Measurements from ENCODE around the gene COA1. TPM values are rescaled to one million over a fixed set of nuclear protein-coding genes. Genes with fewer than 3 reads are reported as not detected.

Gene COA1
- total RNA-seq, 6 experiments from 2014 or later: 52.5 to 61.5 (median 57.3) TPM

DNA sequence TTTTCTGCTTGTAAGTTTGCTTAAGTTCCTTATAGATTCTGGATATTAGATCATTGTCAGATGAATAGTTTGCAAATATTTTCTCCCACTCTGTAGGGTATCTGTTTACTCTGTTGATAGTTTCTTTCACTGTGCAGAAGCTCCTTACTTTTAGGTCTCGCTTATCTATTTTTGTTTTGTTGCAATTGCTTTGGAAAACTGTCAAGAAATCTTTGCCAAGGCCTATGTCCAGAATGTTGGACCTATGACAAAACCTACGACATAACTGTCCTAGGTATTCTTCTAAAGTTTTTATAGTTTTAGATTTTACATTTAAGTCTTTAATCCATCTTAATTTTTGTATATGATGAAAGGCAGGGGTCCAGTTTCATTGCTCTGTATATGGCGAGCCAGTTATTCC is 27.4 kb downstream of the COA1 start:
- no peak overlapping the region for H3K4me3 Mint-ChIP-seq
- no peak for DNase-seq
- H3K36me3 Mint-ChIP-seq (ENCODE audit: low read depth): peaks cover 25% of the 10 kb centered on the region
- H3K9me3 Mint-ChIP-seq: no peaks in the 10 kb centered on the region
- H3K27ac Mint-ChIP-seq: 0 out of 2 replicates have a peak overlapping the region, but pooled peaks have one; percentile 70
- TF ChIP-seq CTCF (IDR thresholded peaks at IDR 0.05): no peak
- peaks cover 70% of the 10 kb centered on the region for H3K4me1 Mint-ChIP-seq (ENCODE audit: low read depth)
- H3K27me3 Mint-ChIP-seq (ENCODE audit: insufficient read depth): no peaks in the 10 kb centered on the region

DNA sequence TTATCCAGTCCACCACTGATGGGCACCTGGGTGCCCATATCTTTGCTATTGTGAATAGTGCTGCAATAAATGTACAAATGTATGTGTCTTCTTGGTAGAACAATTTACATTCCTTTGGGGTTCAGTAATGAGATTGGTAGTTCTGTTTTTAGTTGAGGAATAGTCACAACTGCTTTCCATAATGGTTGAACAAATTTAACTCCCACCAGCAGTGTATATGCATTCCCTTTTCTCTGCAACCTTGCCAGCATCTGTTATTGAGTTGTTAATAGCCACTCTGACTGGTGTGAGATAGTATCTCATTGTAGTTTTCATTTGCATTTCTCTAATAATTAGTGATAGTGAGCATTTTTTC is 27.8 kb downstream of the COA1 start:
- H3K9me3 Mint-ChIP-seq: no peaks in the 10 kb centered on the region
- H3K27ac Mint-ChIP-seq: peak overlapping the region; percentile 70
- H3K4me3 Mint-ChIP-seq: no peak overlapping the region
- peaks cover 70% of the 10 kb centered on the region for H3K4me1 Mint-ChIP-seq (ENCODE audit: low read depth)
- H3K36me3 Mint-ChIP-seq (ENCODE audit: low read depth): peaks cover 25% of the 10 kb centered on the region
- DNase-seq: peak; percentile 13
- TF ChIP-seq CTCF (IDR thresholded peaks at IDR 0.05): no peak
- H3K27me3 Mint-ChIP-seq (ENCODE audit: insufficient read depth): no peaks in the 10 kb centered on the region

DNA sequence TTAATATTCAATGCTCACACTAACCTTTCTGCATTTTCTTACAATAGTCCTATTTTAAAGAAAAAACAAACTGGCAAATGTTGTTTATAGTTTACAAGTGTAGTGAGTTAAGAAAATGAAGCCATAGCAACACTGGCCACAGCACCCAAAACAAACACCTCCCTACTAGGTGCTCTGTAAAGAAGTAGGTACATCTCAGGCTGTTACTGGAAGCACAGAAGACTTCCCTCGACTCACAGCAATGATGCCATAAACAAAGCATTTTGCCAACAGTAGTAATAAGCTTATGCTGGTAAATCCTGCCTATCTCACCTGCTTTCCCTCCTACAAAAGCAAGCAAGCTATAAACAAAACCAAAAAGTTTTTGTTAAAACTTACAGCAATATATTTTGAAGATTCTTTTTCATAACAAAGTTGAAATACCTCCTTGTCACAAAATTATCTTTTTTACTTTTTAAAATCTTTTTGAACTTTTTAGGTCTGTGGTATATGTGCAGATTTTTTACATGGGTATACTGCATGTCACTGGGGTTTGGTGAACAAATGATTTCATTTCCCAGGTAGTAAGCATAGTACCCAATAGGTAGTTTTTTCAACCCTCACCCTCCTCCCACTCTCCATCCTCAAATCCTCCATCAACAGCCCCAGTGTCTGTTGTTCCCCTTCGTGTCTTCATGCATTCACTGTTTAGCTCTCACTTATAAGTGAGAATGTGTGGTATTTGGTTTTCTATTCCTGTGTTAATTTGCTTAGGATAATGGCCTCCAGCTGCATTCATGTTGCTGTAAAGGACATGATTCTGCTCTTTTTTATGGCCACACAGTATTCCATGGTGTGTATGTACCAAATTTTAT is 28.4 kb downstream of the COA1 start:
- DNase-seq: peak; percentile 7
- no peaks in the 10 kb centered on the region for H3K27me3 Mint-ChIP-seq (ENCODE audit: insufficient read depth)
- H3K27ac Mint-ChIP-seq: peak overlapping the region; percentile 70
- no peak for TF ChIP-seq CTCF (IDR thresholded peaks at IDR 0.05)
- peaks cover 70% of the 10 kb centered on the region for H3K4me1 Mint-ChIP-seq (ENCODE audit: low read depth)
- H3K4me3 Mint-ChIP-seq: no peak overlapping the region
- H3K36me3 Mint-ChIP-seq (ENCODE audit: low read depth): peaks cover 24% of the 10 kb centered on the region
- H3K9me3 Mint-ChIP-seq: no peaks in the 10 kb centered on the region

DNA sequence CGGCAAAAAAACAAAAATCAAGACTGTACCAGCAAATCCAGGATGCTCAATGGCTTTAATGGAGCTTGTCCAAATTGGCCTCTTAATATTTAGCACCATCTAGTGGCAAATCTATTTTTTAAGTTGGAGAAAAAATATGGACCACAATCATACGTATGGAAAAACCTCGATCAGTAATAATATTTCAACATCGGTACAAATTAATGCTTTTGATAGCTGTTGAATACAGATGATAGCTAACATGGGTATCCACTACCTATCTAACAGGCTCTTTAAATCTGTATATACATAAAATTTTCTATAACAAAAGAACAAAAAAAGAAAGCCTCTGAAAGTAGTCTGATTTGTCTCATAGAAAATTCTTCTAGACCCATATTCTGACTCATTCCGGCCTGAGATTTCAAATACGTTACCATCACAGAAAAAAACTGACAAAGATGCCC is 29.2 kb downstream of the COA1 start:
- Mint-ChIP-seq H3K9me3 (no peaks in the 10 kb centered on the region), H3K27ac (peak overlapping the region; percentile 64), H3K27me3 (ENCODE audit: insufficient read depth) (no peaks in the 10 kb centered on the region), H3K4me1 (ENCODE audit: low read depth) (peaks cover 70% of the 10 kb centered on the region), H3K4me3 (peak overlapping the region; percentile 36), H3K36me3 (ENCODE audit: low read depth) (peaks cover 16% of the 10 kb centered on the region)
- DNase-seq: peak; percentile 69
- TF ChIP-seq CTCF (IDR thresholded peaks at IDR 0.05): peak; percentile 92

GRCh38 chr7:43698460-43699255 is 30.7 kb downstream of the COA1 start:
- no peak for TF ChIP-seq CTCF (IDR thresholded peaks at IDR 0.05)
- peaks cover 60% of the 10 kb centered on the region for H3K4me1 Mint-ChIP-seq (ENCODE audit: low read depth)
- no peak overlapping the region for H3K4me3 Mint-ChIP-seq
- peak overlapping the region; percentile 75 for H3K27ac Mint-ChIP-seq
- no peaks in the 10 kb centered on the region for H3K27me3 Mint-ChIP-seq (ENCODE audit: insufficient read depth)
- H3K9me3 Mint-ChIP-seq: no peaks in the 10 kb centered on the region
- DNase-seq: peak; percentile 41
- 0 out of 2 replicates have a peak, but pooled peaks cover 2% of the 10 kb centered on the region for H3K36me3 Mint-ChIP-seq (ENCODE audit: low read depth)
